HEK293 (cell line): ENCODE results near the gene ARL6IP5.

Experiments
- CTCF ChIA-PET: fragments of 350-600 bp; formaldehyde crosslinking; extraction: SDS; loops from one replicate; lab custom pipeline; 2021; ENCODE audit warnings: antibody characterized with exemption; lab: Yijun Ruan, JAX
- POLR2A ChIA-PET: fragments of 300-600 bp; formaldehyde crosslinking; extraction: SDS; loops from one replicate; lab custom pipeline; 2020; ENCODE audit warnings: antibody characterized with exemption, inconsistent platforms; lab: Yijun Ruan, JAX
- H3K27ac ChIP-seq: fragments of 200-500 bp; sonication (Bioruptor generic); 2 replicates; pipeline ENCODE4 v1.5.1; 2014; ENCODE audit warnings: low read depth, low read length, control low read depth, inconsistent platforms; ENCODE audit errors: extremely low read depth
- H3K36me3 ChIP-seq, 2 experiments: fragments of 200-500 bp in 1 of 2; sonication (Bioruptor generic) in 1 of 2; 1 replicate in 1 of 2; 2 replicates in 1 of 2; pipeline ENCODE4 v1.5.1; 2014 to 2017; ENCODE audit warnings: inconsistent platforms in 2 of 2, low read length in 2 of 2; ENCODE audit not compliant: control insufficient read depth in 2 of 2, insufficient read depth in 1 of 2
- H3K4me1 ChIP-seq: fragments of 200-500 bp; sonication (Bioruptor generic); 2 replicates; pipeline ENCODE4 v1.5.1; 2014; ENCODE audit warnings: mild to moderate bottlenecking, low read length, inconsistent platforms; ENCODE audit not compliant: control insufficient read depth, insufficient read depth
- H3K4me3 ChIP-seq: 2 replicates; pipeline ENCODE4 v1.5.1; 2011; ENCODE audit warnings: low read depth, mild to moderate bottlenecking, control low read depth, low read length, moderate library complexity
- H3K9me3 ChIP-seq: fragments of 200-500 bp; sonication (Bioruptor generic); 2 replicates; pipeline ENCODE4 v1.5.1; 2014; ENCODE audit warnings: low read depth, low read length, inconsistent platforms; ENCODE audit not compliant: control insufficient read depth, insufficient read depth
- FEZF1 ChIP-seq: fragments of 450-650 bp; formaldehyde crosslinking; IDR thresholded peaks from 2 replicates; pipeline ENCODE4 v1.5.1; 2016; ENCODE audit warnings: missing biosample characterization, missing genetic modification characterization
- HIC1 ChIP-seq: fragments of 450-650 bp; formaldehyde crosslinking; IDR thresholded peaks from 2 replicates; pipeline ENCODE4 v1.5.1; 2016; ENCODE audit warnings: missing biosample characterization, missing genetic modification characterization
- MEIS1 ChIP-seq: sonication (generic); formaldehyde crosslinking; IDR thresholded peaks from 2 replicates; pipeline ENCODE4 v1.8.1; 2022; ENCODE audit warnings: missing genetic modification reagents, mild to moderate bottlenecking, borderline replicate concordance
- MZF1 ChIP-seq: fragments of 450-650 bp; formaldehyde crosslinking; IDR thresholded peaks from 2 replicates; pipeline ENCODE4 v1.5.1; 2017; ENCODE audit warnings: missing biosample characterization, missing genetic modification characterization, borderline replicate concordance
- PBX3 ChIP-seq: sonication (generic); formaldehyde crosslinking; IDR thresholded peaks from 2 replicates; pipeline ENCODE4 v1.8.1; 2022; ENCODE audit warnings: mild to moderate bottlenecking, moderate library complexity, missing genetic modification reagents
- TSHZ1 ChIP-seq: fragments of 450-650 bp; formaldehyde crosslinking; IDR thresholded peaks from 2 replicates; pipeline ENCODE4 v1.5.1; 2016; ENCODE audit warnings: missing biosample characterization, missing genetic modification characterization, borderline replicate concordance
- ZBTB1 ChIP-seq: fragments of 450-650 bp; formaldehyde crosslinking; IDR thresholded peaks from 2 replicates; pipeline ENCODE4 v1.5.1; 2016; ENCODE audit warnings: missing biosample characterization, missing genetic modification characterization
- ZBTB44 ChIP-seq: fragments of 450-650 bp; IDR thresholded peaks from 2 replicates; pipeline ENCODE4 v1.5.1; 2018; ENCODE audit warnings: missing biosample characterization, mild to moderate bottlenecking, missing genetic modification characterization
- ZNF24 ChIP-seq: fragments of 450-650 bp; formaldehyde crosslinking; IDR thresholded peaks from 2 replicates; pipeline ENCODE4 v1.5.1; 2016; ENCODE audit warnings: missing biosample characterization, missing genetic modification characterization
- ZNF350 ChIP-seq: fragments of 450-650 bp; formaldehyde crosslinking; IDR thresholded peaks from 2 replicates; pipeline ENCODE4 v1.5.0; 2017; ENCODE audit warnings: missing biosample characterization, mild to moderate bottlenecking, missing genetic modification characterization
- ZNF37A ChIP-seq: fragments of 450-650 bp; IDR thresholded peaks from 2 replicates; pipeline ENCODE4 v1.5.1; 2018; ENCODE audit warnings: missing biosample characterization, missing genetic modification characterization
- ZNF473 ChIP-seq: fragments of 450-650 bp; formaldehyde crosslinking; IDR thresholded peaks from 2 replicates; pipeline ENCODE4 v1.5.1; 2017; ENCODE audit warnings: missing biosample characterization, missing genetic modification characterization
- ZNF510 ChIP-seq: fragments of 450-650 bp; formaldehyde crosslinking; IDR thresholded peaks from 2 replicates; pipeline ENCODE4 v1.5.1; 2018; ENCODE audit warnings: mild to moderate bottlenecking, missing genetic modification characterization, missing biosample characterization; ENCODE audit not compliant: insufficient replicate concordance
- ZNF521 ChIP-seq: fragments of 450-650 bp; formaldehyde crosslinking; IDR thresholded peaks from 2 replicates; pipeline ENCODE4 v1.5.1; 2017; ENCODE audit warnings: missing biosample characterization, mild to moderate bottlenecking, missing genetic modification characterization
- ZNF560 ChIP-seq: fragments of 450-650 bp; formaldehyde crosslinking; IDR thresholded peaks from 2 replicates; pipeline ENCODE4 v1.5.1; 2017; ENCODE audit warnings: missing biosample characterization, missing genetic modification characterization, borderline replicate concordance
- ZNF664 ChIP-seq: fragments of 450-650 bp; formaldehyde crosslinking; IDR thresholded peaks from 2 replicates; pipeline ENCODE4 v1.5.1; 2016; ENCODE audit warnings: missing biosample characterization, missing genetic modification characterization
- ZNF768 ChIP-seq: fragments of 450-650 bp; formaldehyde crosslinking; IDR thresholded peaks from 2 replicates; pipeline ENCODE4 v1.5.1; 2018; ENCODE audit warnings: missing biosample characterization, mild to moderate bottlenecking, missing genetic modification characterization
- ZNF837 ChIP-seq: fragments of 450-650 bp; formaldehyde crosslinking; IDR thresholded peaks from 2 replicates; pipeline ENCODE4 v1.5.1; 2016; ENCODE audit warnings: missing biosample characterization, missing genetic modification characterization
- ZSCAN16 ChIP-seq: fragments of 450-650 bp; formaldehyde crosslinking; IDR thresholded peaks from 2 replicates; pipeline ENCODE4 v1.5.1; 2016; ENCODE audit warnings: missing biosample characterization, missing genetic modification characterization
- ZSCAN18 ChIP-seq: fragments of 450-650 bp; formaldehyde crosslinking; IDR thresholded peaks from 2 replicates; pipeline ENCODE4 v1.5.1; 2016; ENCODE audit warnings: missing biosample characterization, missing genetic modification characterization

Gene ARL6IP5

DNA sequence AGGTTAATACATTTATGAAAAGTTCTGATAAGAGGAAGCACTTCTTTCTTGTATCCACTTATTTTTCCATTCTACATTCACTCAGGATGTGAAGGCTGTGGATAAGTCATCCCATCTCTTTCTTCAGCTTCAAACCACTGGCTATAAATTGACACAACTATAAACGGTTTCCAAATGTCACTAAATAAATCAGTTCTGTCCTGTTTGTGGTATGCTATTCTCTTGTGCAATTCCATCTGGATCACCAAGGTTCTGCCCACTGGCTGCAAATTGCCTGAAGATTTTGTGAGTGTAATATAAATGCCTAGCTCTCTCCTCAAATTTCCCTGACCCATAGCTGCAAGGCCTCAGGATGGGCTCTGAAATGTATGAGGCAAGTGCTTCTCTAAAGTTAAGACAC is 44.8 kb downstream of the ARL6IP5 start:
- Histone ChIP-seq H3K9me3 (no peaks in the 10 kb centered on the region), H3K4me3 (no peak overlapping the region), H3K4me1 (no peaks in the 10 kb centered on the region), H3K27ac (no peak overlapping the region), H3K36me3 (no peaks in the 10 kb centered on the region)
- CTCF ChIA-PET: interaction anchor here (0.5 to 2.2 kb wide), 2 partner anchors 9 to 13 kb away, joined by 6 to 8 read pairs; no protein-coding TSS in a partner anchor
- POLR2A ChIA-PET: no interaction called here
- TF ChIP-seq MEIS1 (no peak), TSHZ1 (no peak), FEZF1 (tag by site-specific recombination) (no peak), ZNF837 (tag by site-specific recombination) (no peak), ZNF37A (tag by site-specific recombination) (no peak), ZNF664 (no peak), ZSCAN16 (no peak), ZNF510 (tag by site-specific recombination) (no peak), ZSCAN18 (tag by site-specific recombination) (no peak), ZBTB44 (tag by site-specific recombination) (no peak), ZNF521 (no peak), ZNF24 (tag by site-specific recombination) (no peak), HIC1 (tag by site-specific recombination) (no peak), ZNF768 (no peak), PBX3 (CRISPR knock-in tag) (no peak), ZNF350 (no peak), MZF1 (tag by site-specific recombination) (no peak), ZNF473 (no peak), ZNF560 (tag by site-specific recombination) (no peak), ZBTB1 (no peak)
- TF ChIP-seq, all 188 proteins: peak for 0
